ENCODE data around the gene SLC15A3. TPM values are rescaled to one million over a fixed set of nuclear protein-coding genes. Genes with fewer than 3 reads are reported as not detected.

Gene SLC15A3
- polyA plus RNA-seq, 1 experiment: 4.8 TPM

- H3K4me3 ChIP-seq (ENCODE audit: low read depth, low read length): no peak within 1 kb of the TSS
- POLR2A ChIA-PET: no interaction called here
- H3K27ac ChIP-seq (ENCODE audit: low read depth, low read length): no peak within 1 kb of the TSS
- no peak for TF ChIP-seq CTCF (IDR thresholded peaks at IDR 0.05; ENCODE audit: low read depth, low read length)
- H3K9me3 ChIP-seq (ENCODE audit: control insufficient read depth, insufficient read depth, low read length): no peaks in the 10 kb centered on the region
- DNase-seq (ENCODE audit: low read depth, low spot score): no peak
- CTCF ChIA-PET: interaction anchor here (1.0 to 1.5 kb wide), 2 partner anchors 10 to 20 kb away, joined by 3 read pairs; no protein-coding TSS in a partner anchor
- H3K27me3 ChIP-seq (ENCODE audit: control insufficient read depth, insufficient read depth, low read length): peaks cover 27% of the 10 kb centered on the region
These were observed 19.5 kb upstream of the SLC15A3 start, which contains the start of gene CD6 for GRCh38 chr11:60971520-60971919. Gene CD6 (plus strand): TSS chr11:60971680. CDS start chr11:60971866, 186 bp downstream.

- no peak overlapping the region for H3K27ac ChIP-seq (ENCODE audit: low read depth, low read length)
- ChIA-PET CTCF (interaction anchor here (1.3 to 3.2 kb wide), 3 partner anchors 9 to 217 kb away, joined by 3 to 37 read pairs (median 3); no protein-coding TSS in a partner anchor), POLR2A (no interaction called here)
- no peak for TF ChIP-seq CTCF (IDR thresholded peaks at IDR 0.05; ENCODE audit: low read depth, low read length)
- H3K27me3 ChIP-seq (ENCODE audit: control insufficient read depth, insufficient read depth, low read length): peaks cover 29% of the 10 kb centered on the region
- DNase-seq (ENCODE audit: low read depth, low spot score): no peak
- no peaks in the 10 kb centered on the region for H3K9me3 ChIP-seq (ENCODE audit: control insufficient read depth, insufficient read depth, low read length)
- no peak overlapping the region for H3K4me3 ChIP-seq (ENCODE audit: low read depth, low read length)
These were observed 18.9 kb upstream of the SLC15A3 start for GRCh38 chr11:60970890-60971289.

GRCh38 chr11:60970369-60970774, 18.4 kb upstream of the SLC15A3 start:
- H3K27me3 ChIP-seq (ENCODE audit: control insufficient read depth, insufficient read depth, low read length): peaks cover 29% of the 10 kb centered on the region
- ChIA-PET CTCF (interaction anchor here (1.0 to 3.2 kb wide), 8 partner anchors 9 to 217 kb away, joined by 3 to 37 read pairs (median 3); no protein-coding TSS in a partner anchor), POLR2A (no interaction called here)
- peak; percentile 81 for TF ChIP-seq CTCF (IDR thresholded peaks at IDR 0.05; ENCODE audit: low read depth, low read length)
- H3K4me3 ChIP-seq (ENCODE audit: low read depth, low read length): no peak overlapping the region
- H3K9me3 ChIP-seq (ENCODE audit: control insufficient read depth, insufficient read depth, low read length): no peaks in the 10 kb centered on the region
- no peak for DNase-seq (ENCODE audit: low read depth, low spot score)
- H3K27ac ChIP-seq (ENCODE audit: low read depth, low read length): no peak overlapping the region

- Histone ChIP-seq H3K4me3 (ENCODE audit: low read depth, low read length) (no peak overlapping the region), H3K27ac (ENCODE audit: low read depth, low read length) (no peak overlapping the region), H3K27me3 (ENCODE audit: control insufficient read depth, insufficient read depth, low read length) (peaks cover 26% of the 10 kb centered on the region), H3K9me3 (ENCODE audit: control insufficient read depth, insufficient read depth, low read length) (no peaks in the 10 kb centered on the region)
- TF ChIP-seq CTCF (IDR thresholded peaks at IDR 0.05; ENCODE audit: low read depth, low read length): no peak
- ChIA-PET CTCF (interaction anchor here (1.1 to 3.2 kb wide), 3 partner anchors 20 to 219 kb away, joined by 3 to 37 read pairs (median 3); no protein-coding TSS in a partner anchor), POLR2A (no interaction called here)
- DNase-seq (ENCODE audit: low read depth, low spot score): no peak
These were observed 16.2 kb upstream of the SLC15A3 start for GRCh38 chr11:60968223-60968622.

GRCh38 chr11:60966890-60967289, 14.9 kb upstream of the SLC15A3 start:
- POLR2A ChIA-PET: no interaction called here
- H3K27ac ChIP-seq (ENCODE audit: low read depth, low read length): no peak overlapping the region
- no peak for TF ChIP-seq CTCF (IDR thresholded peaks at IDR 0.05; ENCODE audit: low read depth, low read length)

More at GRCh38 chr11:60966890-60967289, 14.9 kb upstream of the SLC15A3 start:
- CTCF ChIA-PET: interaction anchor here (1.0 to 1.1 kb wide), 2 partner anchors 220 to 223 kb away, joined by 3 read pairs; no protein-coding TSS in a partner anchor
- Histone ChIP-seq H3K27me3 (ENCODE audit: control insufficient read depth, insufficient read depth, low read length) (peaks cover 18% of the 10 kb centered on the region), H3K9me3 (ENCODE audit: control insufficient read depth, insufficient read depth, low read length) (no peaks in the 10 kb centered on the region), H3K4me3 (ENCODE audit: low read depth, low read length) (no peak overlapping the region)
- no peak for DNase-seq (ENCODE audit: low read depth, low spot score)
